NCI-H446 treated with DMSO at 0.1 percent for 48 hours (cell line): ENCODE measurements around the gene KRTAP10-8.
"Not testable (repeated sequence)": the region's sequence is repeated elsewhere in the genome, so short reads cannot be mapped to it uniquely, and the experiment has no call there.

Experiments
- DNase-seq: peaks from one replicate; lab custom pipeline; 2025; lab: John Stamatoyannopoulos, UW

The KRTAP10-8 gene, protein sequence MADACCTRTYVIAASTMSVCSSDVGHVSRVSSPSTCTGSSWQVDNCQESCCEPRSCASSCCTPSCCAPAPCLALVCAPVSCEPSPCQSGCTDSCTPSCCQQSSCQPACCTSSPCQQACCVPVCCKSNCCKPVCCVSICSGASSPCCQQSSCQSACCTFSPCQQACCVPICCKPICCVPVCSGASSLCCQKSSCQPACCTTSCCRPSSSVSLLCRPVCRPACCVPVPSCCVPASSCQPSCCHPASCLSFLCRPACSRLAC

GRCh38 chr21:44612029-44612486, at the start of gene KRTAP10-8:
TSS of gene KRTAP10-8 (plus strand) at chr21:44612079. CDS start at chr21:44612101, 22 bp downstream.
- DNase-seq = no peak

- no peak for DNase-seq
These were observed 47.8 kb upstream of the KRTAP10-8 start for GRCh38 chr21:44564099-44564498.

DNA sequence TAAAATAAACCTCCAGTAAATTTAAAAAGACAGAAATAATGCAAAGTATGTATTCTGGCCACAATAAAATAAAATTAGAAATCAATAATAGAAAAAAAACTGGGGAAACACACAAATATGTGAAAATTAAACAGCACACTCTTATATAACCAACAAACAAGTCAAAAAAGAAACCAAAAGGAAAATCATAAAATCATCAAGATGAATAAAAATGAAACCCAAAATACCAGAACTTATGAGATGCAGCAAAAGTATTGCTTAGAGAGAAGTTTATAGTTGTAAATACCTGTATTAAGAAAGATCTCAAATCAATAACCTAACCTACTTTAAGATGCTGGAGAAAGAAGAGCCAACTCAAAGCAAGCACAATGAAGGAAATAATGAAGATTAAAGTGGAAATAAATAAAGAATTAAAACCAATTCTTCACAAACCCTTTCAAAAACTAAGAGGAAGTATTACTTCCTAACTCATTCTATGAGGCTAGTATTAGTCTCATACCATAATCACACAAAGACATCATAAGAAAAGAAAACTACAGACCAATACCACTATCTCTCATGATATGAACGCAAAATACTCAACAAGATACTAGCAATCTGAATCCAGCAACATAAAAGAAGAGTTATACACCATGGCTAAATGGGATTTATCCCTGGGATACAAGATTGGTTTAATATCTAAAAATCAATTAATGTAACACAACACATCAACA, 46.8 kb upstream of the KRTAP10-8 start:
- DNase-seq = no peak

DNA sequence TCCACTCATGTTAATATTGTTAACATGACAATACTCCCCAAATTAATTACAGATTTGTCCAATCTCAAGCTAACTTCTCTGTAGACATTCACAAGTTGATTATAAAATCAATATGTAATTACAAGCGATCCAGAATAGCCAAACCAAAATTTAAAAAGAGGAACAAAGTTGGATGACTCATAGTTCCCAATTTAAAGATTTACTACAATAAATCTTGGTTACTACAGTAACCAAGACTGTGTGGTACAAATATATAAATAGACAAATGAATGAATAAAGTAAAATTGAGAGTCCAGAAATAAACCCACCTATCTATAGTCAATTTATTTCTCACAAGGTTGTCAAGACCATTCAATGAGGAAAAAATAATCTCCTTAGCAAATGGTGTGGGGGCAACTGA, 45.5 kb upstream of the KRTAP10-8 start:
- DNase-seq = no peak

- DNase-seq = no peak
These were observed 44.3 kb upstream of the KRTAP10-8 start for GRCh38 chr21:44567481-44568171.

- DNase-seq = no peak
These were observed 43.6 kb upstream of the KRTAP10-8 start for GRCh38 chr21:44568261-44568660.

DNA sequence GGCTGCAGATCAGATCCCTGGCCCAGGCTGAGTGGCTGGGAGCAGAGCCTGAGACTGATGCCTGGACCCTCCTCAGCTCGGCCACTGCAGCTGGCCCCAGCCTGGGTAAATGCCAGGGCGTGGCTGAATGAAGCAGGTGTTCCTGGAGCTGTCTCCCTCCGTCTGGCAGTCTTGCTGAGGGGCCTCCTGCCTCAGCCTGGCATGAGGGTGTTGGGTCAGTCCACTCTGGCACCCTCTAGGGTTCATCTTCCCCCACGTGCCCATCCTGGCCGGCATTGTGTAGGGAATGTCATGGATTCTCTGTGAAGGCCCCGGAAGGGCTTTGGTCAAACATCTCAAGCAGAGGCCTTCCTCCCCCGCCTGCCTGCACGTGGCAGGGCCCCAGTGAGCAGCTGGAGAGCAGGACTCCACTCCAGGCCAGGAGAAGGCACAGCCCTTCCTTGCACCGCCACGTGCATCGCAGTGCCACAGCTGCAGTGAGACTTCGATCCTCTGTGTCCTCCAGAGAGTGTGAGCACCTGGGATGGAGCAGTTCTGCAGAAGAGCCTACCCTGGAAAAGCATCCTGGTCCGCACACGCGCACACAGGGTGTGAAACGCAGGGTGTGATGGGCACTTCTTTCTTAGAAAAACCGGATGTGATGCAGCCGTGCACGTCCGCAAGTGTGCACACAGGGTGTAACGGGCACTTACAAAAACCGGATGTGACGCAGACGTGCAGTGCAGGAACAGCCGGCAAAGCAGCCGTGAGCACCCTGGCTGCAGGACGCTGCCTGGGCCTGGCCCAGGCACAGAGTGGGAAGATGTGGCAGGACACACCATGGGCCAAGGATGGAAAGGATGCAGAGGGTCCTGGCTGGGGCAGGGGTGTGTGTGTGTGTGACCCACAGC, 43.0 kb upstream of the KRTAP10-8 start:
- no peak for DNase-seq

- DNase-seq = no peak
These were observed 41.9 kb upstream of the KRTAP10-8 start for GRCh38 chr21:44569861-44570517.

GRCh38 chr21:44571296-44571695, 40.6 kb upstream of the KRTAP10-8 start:
- DNase-seq = no peak

DNA sequence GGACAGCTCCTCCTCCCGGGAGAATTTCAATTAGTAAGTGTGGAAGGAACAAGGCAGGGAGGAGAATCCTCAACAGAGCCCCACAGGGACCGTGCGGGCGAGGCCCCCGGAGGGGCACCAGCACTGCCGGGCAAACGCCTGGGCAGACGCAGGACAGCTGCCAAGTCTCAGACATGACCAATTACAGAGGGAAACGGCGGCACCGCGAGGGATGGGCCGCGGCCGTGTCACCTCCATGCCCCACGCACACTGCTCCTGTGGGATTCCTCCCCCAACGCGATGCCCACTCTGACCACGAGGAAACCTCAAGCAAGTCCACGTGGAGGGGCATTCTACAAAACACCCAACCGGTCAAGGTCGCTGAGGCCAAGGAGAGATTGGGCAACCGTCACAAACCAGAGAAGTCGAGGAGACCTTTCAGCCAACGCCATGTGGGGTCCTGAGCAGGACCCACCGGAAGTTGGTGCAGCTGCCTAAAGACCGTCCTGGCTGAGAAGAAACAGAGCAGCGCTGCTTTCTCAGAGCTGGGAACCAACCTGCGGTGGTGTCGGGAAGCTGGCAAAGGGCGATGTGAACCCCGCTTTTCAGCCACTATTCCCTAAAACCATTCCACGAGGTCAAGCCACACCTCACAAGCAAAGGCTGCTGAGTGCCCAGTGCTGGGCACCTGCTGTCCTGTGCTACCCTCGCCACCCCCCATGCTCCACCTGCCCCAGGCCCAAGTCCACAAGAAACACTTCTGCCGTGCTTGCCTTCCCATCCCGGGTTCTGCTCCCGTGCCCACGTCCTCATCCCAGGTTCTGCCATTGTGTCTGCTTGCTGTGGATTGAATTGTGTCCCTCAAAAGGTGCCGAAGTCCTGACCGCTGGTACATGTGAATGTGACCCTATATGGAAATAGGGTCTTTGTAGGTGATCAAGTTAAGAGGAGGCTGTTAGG, 39.8 kb upstream of the KRTAP10-8 start:
- DNase-seq = no peak

DNA sequence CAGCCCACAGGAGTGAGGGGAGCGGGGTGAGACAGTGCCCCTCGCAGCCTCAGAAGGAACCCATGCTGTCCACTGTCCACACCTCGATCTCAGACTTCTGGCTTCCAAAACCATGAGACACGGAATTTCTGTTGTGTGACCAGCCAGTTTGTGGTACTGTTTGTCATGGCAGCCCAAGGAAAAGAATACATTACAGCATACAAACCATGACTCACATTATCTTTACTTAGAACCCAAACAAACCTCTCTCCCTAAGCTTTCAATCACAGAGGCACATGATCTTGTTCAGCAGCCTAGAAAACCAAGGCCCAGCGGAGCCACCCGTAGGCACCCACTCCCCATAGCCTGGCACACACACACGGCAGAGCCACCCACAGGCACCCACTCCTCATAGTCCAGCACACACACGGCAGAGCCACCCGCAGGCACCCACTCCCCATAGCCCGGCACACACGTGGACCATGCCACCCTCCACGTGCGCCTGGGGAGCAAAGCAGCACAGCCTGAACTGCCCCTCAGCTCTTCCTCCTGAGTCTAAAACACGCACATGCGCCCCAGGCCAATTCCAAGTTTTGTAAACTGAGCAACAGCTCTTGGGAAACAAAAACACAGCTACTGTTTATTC, 38.8 kb upstream of the KRTAP10-8 start:
- no peak for DNase-seq

- DNase-seq = not testable (repeated sequence)
These were observed 38.0 kb upstream of the KRTAP10-8 start, which contains the start of gene KRTAP10-4 for GRCh38 chr21:44573630-44574456. TSS of gene KRTAP10-4 (plus strand) at chr21:44573729. CDS start at chr21:44573759, 30 bp downstream.

GRCh38 chr21:44574457-44575306, 37.2 kb upstream of the KRTAP10-8 start:
- DNase-seq = no peak

GRCh38 chr21:44575307-44576024, 36.4 kb upstream of the KRTAP10-8 start:
- DNase-seq = no peak

GRCh38 chr21:44576025-44576420, 35.9 kb upstream of the KRTAP10-8 start:
- DNase-seq = no peak

- DNase-seq = no peak
These were observed 33.4 kb upstream of the KRTAP10-8 start for GRCh38 chr21:44578371-44579055.
